ENCODE results near the gene QPCTL. TPM values are rescaled to one million over a fixed set of nuclear protein-coding genes. Genes with fewer than 3 reads are reported as not detected.

The QPCTL gene
- total RNA-seq, 4 donors from 2014 or later: 5.4 to 16.3 (median 12.5) TPM

- no peaks in the 10 kb centered on the region for H3K4me1 ChIP-seq
- WGBS, 2 donors: 66 to 87% methylated on average over 3 to 4 of the region's 6 CpGs
- DNase-seq: no peak
- intact Hi-C loops (cut with DNase I): no loop called here
- no peaks in the 10 kb centered on the region for H3K36me3 ChIP-seq
- H3K27me3 ChIP-seq: no peaks in the 10 kb centered on the region
- TF ChIP-seq CTCF (IDR thresholded peaks at IDR 0.05) (no peak), POLR2A (IDR thresholded peaks at IDR 0.05) (no peak)
- no peak overlapping the region for H3K4me3 ChIP-seq (replicated peaks in 1 of 3)
- no peak overlapping the region for H3K27ac ChIP-seq
- no peaks in the 10 kb centered on the region for H3K9me3 ChIP-seq
These were observed 61.1 kb downstream of the QPCTL start for GRCh38 chr19:45753548-45753947.

MicroRNAs encoded within 50 kb of the gene (microRNA counts, 767-probe panel; counts per million panel counts)
- microRNA hsa-miR-642a-5p (0 to 1,561 counts per million in 2 donors), microRNA hsa-miR-642b-3p (0 counts per million in 2 donors)

Small RNA genes lying within 50 kb of the gene (microRNA-seq; reads per million reads assigned to microRNA genes)
- gene MIR642A (not detected), gene MIR642B (not detected)

Small RNA genes lying within 50 kb of the gene (small RNA-seq; reads per million reads assigned to genes)
- not detected for gene MIR642A
- gene RN7SL836P: 0.56 reads per million

Other genes with a start within 250 kb of the QPCTL start
- 1 to 10 TPM; 1.6 to 3.3 (median 2.4) TPM for gene FOSB, start 224.7 kb upstream of the QPCTL start, total RNA-seq
- gene RTN2, start 195.6 kb upstream of the QPCTL start, total RNA-seq: 1 to 10 TPM; 1.8 to 7.3 (median 4.6) TPM
- 1 to 10 TPM in 1 of 4 donors, under 1 TPM in 1, not detected in 2; 0.73 to 1.1 TPM for gene PPM1N, start 194.2 kb upstream of the QPCTL start, total RNA-seq
- 10 to 100 TPM; 34.3 to 50.8 (median 45.1) TPM for gene VASP, start 185.2 kb upstream of the QPCTL start, total RNA-seq
- gene OPA3, start 107.9 kb upstream of the QPCTL start, total RNA-seq: 10 to 100 TPM in 3 of 4 donors, 1 to 10 TPM in 1; 5.4 to 30.8 (median 17.0) TPM
- 1 to 10 TPM; 3.6 to 9.4 (median 5.6) TPM for gene GPR4, start 90.5 kb upstream of the QPCTL start, total RNA-seq
- gene EML2, start 53.3 kb upstream of the QPCTL start, total RNA-seq: 100 to 1,000 TPM in 1 of 4 donors, 10 to 100 TPM in 3; 33.1 to 148 (median 36.8) TPM
- 1 to 10 TPM in 3 of 4 donors, under 1 TPM in 1; 0.45 to 1.5 (median 1.2) TPM for gene GIPR, start 24.4 kb upstream of the QPCTL start, total RNA-seq
- gene SNRPD2, start 713 bp upstream of the QPCTL start, total RNA-seq: 100 to 1,000 TPM; 133 to 279 (median 192) TPM
- gene FBXO46, start 38.2 kb downstream of the QPCTL start, total RNA-seq: 10 to 100 TPM; 13.7 to 22.3 (median 17.4) TPM
- gene MEIOSIN, start 40.8 kb downstream of the QPCTL start, total RNA-seq: not detected
- gene SIX5, start 76.6 kb downstream of the QPCTL start, total RNA-seq: 10 to 100 TPM; 18.3 to 33.0 (median 23.3) TPM
- 10 to 100 TPM; 18.9 to 32.6 (median 26.3) TPM for gene DMPK, start 89.8 kb downstream of the QPCTL start, total RNA-seq
- 10 to 100 TPM; 38.2 to 69.7 (median 48.3) TPM for gene DMWD, start 100.2 kb downstream of the QPCTL start, total RNA-seq
- 1 to 10 TPM in 3 of 4 donors, under 1 TPM in 1; 0.50 to 8.9 (median 3.9) TPM for gene RSPH6A, start 122.6 kb downstream of the QPCTL start, total RNA-seq
- 10 to 100 TPM; 32.4 to 56.8 (median 38.7) TPM for gene SYMPK, start 170.5 kb downstream of the QPCTL start, total RNA-seq
- gene FOXA3, start 171.7 kb downstream of the QPCTL start, total RNA-seq: not detected
- 10 to 100 TPM; 25.9 to 47.0 (median 36.1) TPM for gene IRF2BP1, start 193.5 kb downstream of the QPCTL start, total RNA-seq
- gene MYPOP, start 209.9 kb downstream of the QPCTL start, total RNA-seq: 1 to 10 TPM; 1.8 to 4.3 (median 3.0) TPM
- not detected for gene NANOS2, start 222.1 kb downstream of the QPCTL start, total RNA-seq

Data from thyroid gland (tissue), 4 donors.